BJ (cell line): ENCODE measurements around the gene CNGA3. TPM values are rescaled to one million over a fixed set of nuclear protein-coding genes. Genes with fewer than 3 reads are reported as not detected.

Experiments used
- CTCF ChIA-PET: fragments of 350-600 bp; formaldehyde crosslinking; extraction: SDS; loops from one replicate; lab custom pipeline; 2021; ENCODE audit warnings: antibody characterized with exemption, inconsistent platforms; lab: Yijun Ruan, JAX
- POLR2A ChIA-PET: fragments of 300-600 bp; sonication (Branson Sonifier 250); formaldehyde crosslinking; extraction: SDS; loops from one replicate; lab custom pipeline; 2021; ENCODE audit warnings: antibody characterized with exemption; lab: Charles Lee
- DNase-seq: peaks from one replicate; pipeline ENCODE4 v3.0.0-alpha.2; 2011; ENCODE audit warnings: low read depth
- H3K27me3 ChIP-seq: 2 replicates; pipeline ENCODE4 v1.6.0; 2011; ENCODE audit warnings: low read length; ENCODE audit not compliant: control insufficient read depth, insufficient read depth
- H3K36me3 ChIP-seq: 2 replicates; pipeline ENCODE4 v1.5.1; 2011; ENCODE audit warnings: low read length; ENCODE audit not compliant: control insufficient read depth, insufficient read depth
- H3K4me3 ChIP-seq: 2 replicates; pipeline ENCODE4 v1.5.1; 2011; ENCODE audit warnings: low read depth, mild to moderate bottlenecking, control low read depth, low read length
- polyA plus RNA-seq: library from polyadenylated mRNA; depleted of rRNA; stranded (reverse); fragments of >200 nt; gene quantifications from 2 replicates; pipeline ENCODE4 v1.2.3, GENCODE V29; 2011
- TF ChIP-seq, protein P1 (sequence below): IDR thresholded peaks from 2 replicates; pipeline ENCODE4 v1.5.1; 2011; ENCODE audit warnings: low read depth, mild to moderate bottlenecking, control low read depth, inconsistent platforms, low read length, moderate library complexity; ENCODE audit not compliant: insufficient read depth

CNGA3 gene
- polyA plus RNA-seq, 1 experiment: not detected

GRCh38 chr2:98394595-98395153, 48.4 kb downstream of the CNGA3 start:
- TF ChIP-seq, protein P1, sequence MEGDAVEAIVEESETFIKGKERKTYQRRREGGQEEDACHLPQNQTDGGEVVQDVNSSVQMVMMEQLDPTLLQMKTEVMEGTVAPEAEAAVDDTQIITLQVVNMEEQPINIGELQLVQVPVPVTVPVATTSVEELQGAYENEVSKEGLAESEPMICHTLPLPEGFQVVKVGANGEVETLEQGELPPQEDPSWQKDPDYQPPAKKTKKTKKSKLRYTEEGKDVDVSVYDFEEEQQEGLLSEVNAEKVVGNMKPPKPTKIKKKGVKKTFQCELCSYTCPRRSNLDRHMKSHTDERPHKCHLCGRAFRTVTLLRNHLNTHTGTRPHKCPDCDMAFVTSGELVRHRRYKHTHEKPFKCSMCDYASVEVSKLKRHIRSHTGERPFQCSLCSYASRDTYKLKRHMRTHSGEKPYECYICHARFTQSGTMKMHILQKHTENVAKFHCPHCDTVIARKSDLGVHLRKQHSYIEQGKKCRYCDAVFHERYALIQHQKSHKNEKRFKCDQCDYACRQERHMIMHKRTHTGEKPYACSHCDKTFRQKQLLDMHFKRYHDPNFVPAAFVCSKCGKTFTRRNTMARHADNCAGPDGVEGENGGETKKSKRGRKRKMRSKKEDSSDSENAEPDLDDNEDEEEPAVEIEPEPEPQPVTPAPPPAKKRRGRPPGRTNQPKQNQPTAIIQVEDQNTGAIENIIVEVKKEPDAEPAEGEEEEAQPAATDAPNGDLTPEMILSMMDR: no peak
- DNase-seq: no peak
- Histone ChIP-seq H3K27me3 (no peaks in the 10 kb centered on the region), H3K4me3 (no peak overlapping the region), H3K36me3 (no peaks in the 10 kb centered on the region)
- ChIA-PET CTCF (interaction anchor here (0.9 to 1.1 kb wide), 3 partner anchors 9 to 11 kb away, joined by 3 to 4 read pairs (median 3); no protein-coding TSS in a partner anchor), POLR2A (no interaction called here)

DNA sequence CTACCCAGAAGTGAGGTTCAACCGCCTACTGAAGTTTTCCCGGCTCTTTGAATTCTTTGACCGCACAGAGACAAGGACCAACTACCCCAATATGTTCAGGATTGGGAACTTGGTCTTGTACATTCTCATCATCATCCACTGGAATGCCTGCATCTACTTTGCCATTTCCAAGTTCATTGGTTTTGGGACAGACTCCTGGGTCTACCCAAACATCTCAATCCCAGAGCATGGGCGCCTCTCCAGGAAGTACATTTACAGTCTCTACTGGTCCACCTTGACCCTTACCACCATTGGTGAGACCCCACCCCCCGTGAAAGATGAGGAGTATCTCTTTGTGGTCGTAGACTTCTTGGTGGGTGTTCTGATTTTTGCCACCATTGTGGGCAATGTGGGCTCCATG, 49.7 kb downstream of the CNGA3 start:
- H3K27me3 ChIP-seq: no peaks in the 10 kb centered on the region; the same call in 1 of the 2 replicates
- H3K36me3 ChIP-seq: no peaks in the 10 kb centered on the region
- no peak for DNase-seq
- ChIA-PET POLR2A (no interaction called here), CTCF (interaction anchor here (1.2 kb wide), 1 partner anchor 805 kb away, joined by 3 read pairs; no protein-coding TSS in a partner anchor)
- TF ChIP-seq, protein P1: no peak
- no peak overlapping the region for H3K4me3 ChIP-seq

- TF ChIP-seq, protein P1: no peak
- Histone ChIP-seq H3K4me3 (no peak overlapping the region), H3K36me3 (no peaks in the 10 kb centered on the region), H3K27me3 (no peaks in the 10 kb centered on the region; the same call in 1 of the 2 replicates)
- no peak for DNase-seq
- ChIA-PET CTCF (interaction anchor here (1.2 kb wide), 1 partner anchor 806 kb away, joined by 3 read pairs; no protein-coding TSS in a partner anchor), POLR2A (no interaction called here)
Measured at GRCh38 chr2:98396745-98397355, 50.6 kb downstream of the CNGA3 start.

GRCh38 chr2:98399140-98399539, 52.9 kb downstream of the CNGA3 start:
- POLR2A ChIA-PET: no interaction called here
- TF ChIP-seq, protein P1: no peak
- DNase-seq: no peak
- CTCF ChIA-PET: interaction anchor here (1.2 kb wide), 1 partner anchor 14 kb away, joined by 4 read pairs; no protein-coding TSS in a partner anchor
- Histone ChIP-seq H3K36me3 (no peaks in the 10 kb centered on the region), H3K27me3 (peaks cover 4% of the 10 kb centered on the region), H3K4me3 (no peak overlapping the region)

- ChIA-PET CTCF (interaction anchor here (1.1 to 2.8 kb wide), 2 partner anchors 9 to 19 kb away, joined by 3 to 6 read pairs; no protein-coding TSS in a partner anchor), POLR2A (no interaction called here)
- TF ChIP-seq, protein P1: no peak
- DNase-seq: no peak
- peaks cover 5% of the 10 kb centered on the region for H3K27me3 ChIP-seq
- no peak overlapping the region for H3K4me3 ChIP-seq
- H3K36me3 ChIP-seq: no peaks in the 10 kb centered on the region
Measured at GRCh38 chr2:98403878-98404277, 57.6 kb downstream of the CNGA3 start.
